Neural progenitor cell (in vitro differentiated cells): ENCODE data around the gene SAXO2.

Source experiments
- EZH2 ChIP-seq: fragments of 200-600 bp; sonication (generic); IDR thresholded peaks from 2 replicates; pipeline ENCODE4 v1.6.1; 2017; ENCODE audit warnings: antibody characterized with exemption, mild to moderate bottlenecking, moderate library complexity
- EZH2phosphoT487 ChIP-seq: fragments of 200-600 bp; sonication (generic); IDR thresholded peaks from 2 replicates; pipeline ENCODE4 v1.6.1; 2017; ENCODE audit warnings: antibody characterized with exemption
- TF ChIP-seq, protein P1 (sequence below): fragments of 200-600 bp; sonication (generic); IDR thresholded peaks from 2 replicates; pipeline ENCODE4 v1.5.1; 2017; ENCODE audit warnings: antibody characterized with exemption, mild to moderate bottlenecking

DNA sequence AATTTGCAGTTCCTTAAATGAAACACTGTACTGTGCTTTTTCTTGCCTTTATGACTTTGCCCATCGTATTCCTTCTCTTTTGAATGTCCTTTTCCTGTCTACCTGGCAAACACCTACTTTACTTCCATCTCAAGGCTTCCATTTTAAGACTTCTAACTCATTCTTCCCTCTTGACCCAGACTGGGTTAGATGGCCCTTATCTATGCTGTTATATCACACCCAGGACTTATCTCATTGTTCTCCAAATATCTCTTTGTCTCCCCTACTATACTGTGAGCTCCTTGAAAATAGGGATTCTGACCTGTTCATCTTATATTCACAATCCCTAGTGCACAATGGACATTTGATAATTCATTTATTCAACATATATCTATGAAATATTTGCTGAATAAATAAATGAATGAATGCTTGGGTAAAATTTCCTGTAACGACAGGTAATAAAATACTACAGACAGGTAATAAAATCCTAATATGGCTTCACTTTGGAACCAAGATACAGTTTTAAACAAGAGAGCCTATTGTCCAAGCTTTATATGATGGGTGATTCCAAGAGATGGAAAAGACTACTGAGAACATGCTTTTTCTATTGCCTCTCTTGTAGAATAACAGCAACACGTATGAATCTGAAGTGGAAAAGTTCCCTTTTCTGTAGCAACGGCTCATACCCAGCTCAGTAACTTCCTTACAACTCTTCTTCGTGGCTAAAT lies 22.8 kb upstream of the SAXO2 start:
- TF ChIP-seq EZH2 (no peak), EZH2phosphoT487 (no peak)
- TF ChIP-seq, protein P1, sequence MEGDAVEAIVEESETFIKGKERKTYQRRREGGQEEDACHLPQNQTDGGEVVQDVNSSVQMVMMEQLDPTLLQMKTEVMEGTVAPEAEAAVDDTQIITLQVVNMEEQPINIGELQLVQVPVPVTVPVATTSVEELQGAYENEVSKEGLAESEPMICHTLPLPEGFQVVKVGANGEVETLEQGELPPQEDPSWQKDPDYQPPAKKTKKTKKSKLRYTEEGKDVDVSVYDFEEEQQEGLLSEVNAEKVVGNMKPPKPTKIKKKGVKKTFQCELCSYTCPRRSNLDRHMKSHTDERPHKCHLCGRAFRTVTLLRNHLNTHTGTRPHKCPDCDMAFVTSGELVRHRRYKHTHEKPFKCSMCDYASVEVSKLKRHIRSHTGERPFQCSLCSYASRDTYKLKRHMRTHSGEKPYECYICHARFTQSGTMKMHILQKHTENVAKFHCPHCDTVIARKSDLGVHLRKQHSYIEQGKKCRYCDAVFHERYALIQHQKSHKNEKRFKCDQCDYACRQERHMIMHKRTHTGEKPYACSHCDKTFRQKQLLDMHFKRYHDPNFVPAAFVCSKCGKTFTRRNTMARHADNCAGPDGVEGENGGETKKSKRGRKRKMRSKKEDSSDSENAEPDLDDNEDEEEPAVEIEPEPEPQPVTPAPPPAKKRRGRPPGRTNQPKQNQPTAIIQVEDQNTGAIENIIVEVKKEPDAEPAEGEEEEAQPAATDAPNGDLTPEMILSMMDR, result no peak
